HG03575 (cell line): Measurements from ENCODE around the gene PHLPP1.

Source experiments
- ATAC-seq: cut with Tn5 transposase; IDR thresholded peaks from one replicate; pipeline ENCODE4 v1.9.1; 2021; ENCODE audit not compliant: unreplicated experiment, insufficient number of reproducible peaks, low FRiP score; ENCODE audit errors: extremely low read depth

Gene PHLPP1

DNA sequence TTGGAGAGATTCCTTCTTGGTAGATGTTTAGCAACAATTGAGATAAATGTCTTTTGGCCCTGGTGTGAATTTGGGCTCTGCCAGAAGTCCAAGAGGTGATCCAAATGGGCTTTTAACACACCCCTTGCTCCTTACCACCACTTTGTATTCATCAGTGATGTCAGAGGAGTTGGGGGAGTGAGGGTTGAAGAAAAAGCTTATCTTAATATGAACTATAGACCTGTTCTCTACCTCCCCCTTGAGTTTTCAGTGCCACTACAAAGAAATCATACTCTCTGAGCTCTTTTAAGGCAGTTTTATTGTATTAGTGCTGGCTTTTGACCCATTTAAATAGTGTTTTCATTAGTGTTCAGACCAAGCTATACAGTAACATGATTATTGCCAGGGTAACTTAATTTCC, 229.1 kb downstream of the PHLPP1 start:
- no peak for ATAC-seq

DNA sequence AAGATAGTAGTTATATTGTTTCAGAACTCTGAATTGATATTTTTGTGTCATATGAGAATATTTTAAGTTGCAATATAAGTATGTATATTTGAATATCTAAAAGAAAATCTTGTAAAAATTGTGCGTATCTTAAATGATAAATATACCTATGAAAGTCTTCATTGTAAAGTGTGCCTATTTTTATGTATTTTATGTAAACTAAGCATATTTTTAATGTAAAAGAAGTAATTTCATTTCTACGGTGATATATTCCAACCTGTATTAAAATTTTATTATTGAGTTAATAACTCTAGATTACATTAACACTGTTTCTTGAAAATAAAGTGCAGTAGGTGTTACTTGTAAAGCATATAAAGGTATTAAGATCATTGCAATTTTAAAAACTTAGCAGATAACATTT, 233.4 kb downstream of the PHLPP1 start:
- ATAC-seq: no peak

DNA sequence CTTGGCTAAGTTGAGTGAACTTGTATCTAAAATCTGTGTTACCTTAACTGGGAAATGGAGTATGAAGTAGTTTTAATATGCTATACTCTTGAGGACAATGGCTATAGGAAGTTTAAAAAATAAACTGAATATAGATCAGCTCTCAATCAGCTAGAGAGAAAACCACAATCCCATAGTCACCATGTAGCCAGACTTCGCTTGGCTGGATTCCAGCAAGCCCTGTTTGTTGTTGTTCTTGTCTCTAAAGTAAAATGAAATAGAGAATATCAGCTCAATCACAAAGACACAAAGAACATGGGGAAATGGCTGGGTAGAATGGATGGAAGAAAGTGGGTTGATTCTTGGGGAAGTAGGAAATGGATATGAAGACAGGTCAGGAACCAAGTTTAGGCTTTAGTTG, 234.9 kb downstream of the PHLPP1 start:
- no peak for ATAC-seq

DNA sequence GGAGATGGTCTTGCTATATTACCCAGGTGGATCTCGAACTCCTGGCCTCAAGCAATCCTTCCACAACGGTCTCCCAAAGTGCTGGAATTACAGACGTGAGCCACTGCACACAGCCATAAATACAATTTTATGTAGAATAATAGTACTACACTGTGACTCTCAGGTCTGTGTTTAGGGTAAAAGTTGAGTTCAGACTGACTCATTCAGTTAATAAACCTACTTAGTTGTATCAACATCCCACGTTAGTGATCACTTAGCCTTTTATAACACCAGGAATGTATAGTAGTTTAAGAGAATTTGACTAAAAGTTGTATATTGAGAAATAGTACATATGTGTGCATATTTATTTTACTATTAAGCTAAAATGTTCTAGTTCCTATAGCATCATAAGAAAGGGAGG, 237.5 kb downstream of the PHLPP1 start:
- no peak for ATAC-seq

DNA sequence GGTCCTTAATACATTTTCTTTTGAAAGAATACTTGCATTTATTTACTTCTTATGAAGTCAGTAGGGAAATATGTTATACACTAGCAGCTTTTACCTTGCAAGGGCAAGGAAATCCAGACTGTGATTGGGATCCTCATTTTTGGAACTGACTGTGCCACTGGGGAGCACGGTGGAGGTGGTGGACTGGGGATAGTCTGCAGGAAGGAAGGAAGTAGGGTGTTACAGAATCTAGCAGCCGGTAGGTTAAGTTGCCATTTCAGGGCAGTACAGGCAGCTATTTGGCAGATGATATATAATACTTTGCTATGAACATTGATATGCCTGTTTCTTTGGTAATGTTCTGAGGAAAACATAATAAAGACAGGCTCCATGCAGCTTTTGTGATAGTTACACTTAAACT, 238.3 kb downstream of the PHLPP1 start:
- ATAC-seq: no peak

DNA sequence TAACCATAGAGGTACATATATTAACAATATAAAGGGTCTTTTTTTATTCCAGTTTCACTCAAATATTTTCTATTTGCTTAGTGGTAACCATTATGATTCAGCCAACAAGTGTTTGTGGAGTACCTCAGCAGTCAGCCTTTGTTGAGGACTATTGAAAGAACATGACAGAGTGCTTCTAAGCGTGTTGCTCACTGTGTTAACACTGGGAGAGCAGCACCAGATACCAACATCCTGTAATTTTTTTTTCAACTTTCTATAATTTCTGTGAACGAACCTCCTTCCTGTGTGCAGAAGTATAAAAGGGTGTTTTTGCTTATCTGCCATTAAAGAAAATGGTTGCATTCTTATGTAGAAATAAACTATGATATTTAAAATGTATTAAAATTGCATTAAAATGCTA, 239.0 kb downstream of the PHLPP1 start:
- ATAC-seq: no peak

DNA sequence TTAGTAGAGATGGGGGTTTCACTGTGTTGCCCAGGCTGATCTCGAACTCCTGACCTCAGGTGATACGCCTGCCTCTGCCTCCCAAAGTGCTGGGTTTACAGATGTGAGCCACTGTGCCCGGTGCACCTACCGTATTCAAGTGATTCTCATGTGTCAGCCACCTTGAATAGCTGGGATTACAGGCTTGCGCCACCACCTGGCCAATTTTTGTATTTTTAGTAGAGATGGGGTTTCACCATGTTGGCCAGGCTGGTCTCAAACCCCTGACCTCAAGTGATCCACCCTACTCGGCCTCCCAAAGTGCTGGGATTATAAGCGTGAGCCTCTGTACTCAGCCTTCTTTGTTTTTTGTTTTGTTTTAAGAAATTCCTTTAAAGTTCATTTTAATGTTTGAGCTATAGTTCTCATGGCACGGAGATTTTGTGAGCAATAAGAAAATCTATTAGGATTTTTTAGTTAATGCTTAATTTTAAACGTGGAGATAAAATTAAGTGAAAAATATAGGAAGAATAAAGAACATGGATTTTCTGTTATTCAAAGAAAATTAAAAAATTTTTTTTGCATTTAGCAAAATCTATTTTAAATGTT, 242.6 kb downstream of the PHLPP1 start:
- ATAC-seq: no peak

DNA sequence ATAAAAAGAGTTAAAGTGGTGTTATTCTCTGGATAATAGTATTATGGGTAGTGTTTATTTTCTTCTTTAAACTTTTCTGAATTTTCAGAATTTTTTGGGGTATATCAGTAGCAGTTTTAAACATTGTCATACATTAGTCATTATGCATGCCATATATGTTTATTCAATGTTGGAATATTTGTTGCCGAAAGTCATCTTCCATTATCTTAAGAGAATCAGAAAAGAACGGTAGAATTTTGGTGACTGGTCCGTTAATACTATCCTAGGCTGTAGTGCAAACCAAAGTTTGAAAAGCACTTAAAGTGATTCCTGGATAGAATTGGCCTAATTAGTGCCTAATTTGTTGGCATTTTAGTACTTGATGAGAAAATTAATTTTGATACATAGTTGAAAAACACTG, 244.1 kb downstream of the PHLPP1 start:
- ATAC-seq: no peak

DNA sequence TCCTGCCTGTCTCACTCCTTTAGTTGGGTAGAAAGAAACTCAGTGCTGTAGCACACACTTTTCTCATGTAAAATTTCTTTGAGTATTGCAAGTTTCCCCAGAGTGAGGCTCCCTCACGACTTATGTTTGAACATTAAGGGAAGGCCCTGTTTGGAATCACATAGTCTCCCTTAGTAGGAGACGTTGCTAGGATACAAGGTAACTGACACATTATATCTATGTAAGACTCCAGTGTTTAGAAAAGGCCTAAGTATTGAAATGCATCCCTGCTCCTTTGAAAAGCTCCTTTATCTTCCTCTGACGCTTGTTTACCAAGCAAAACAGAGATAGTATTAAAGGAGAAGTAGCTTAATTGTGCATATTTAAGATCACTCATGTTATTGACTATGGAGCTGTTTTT, 248.2 kb downstream of the PHLPP1 start:
- ATAC-seq: no peak

DNA sequence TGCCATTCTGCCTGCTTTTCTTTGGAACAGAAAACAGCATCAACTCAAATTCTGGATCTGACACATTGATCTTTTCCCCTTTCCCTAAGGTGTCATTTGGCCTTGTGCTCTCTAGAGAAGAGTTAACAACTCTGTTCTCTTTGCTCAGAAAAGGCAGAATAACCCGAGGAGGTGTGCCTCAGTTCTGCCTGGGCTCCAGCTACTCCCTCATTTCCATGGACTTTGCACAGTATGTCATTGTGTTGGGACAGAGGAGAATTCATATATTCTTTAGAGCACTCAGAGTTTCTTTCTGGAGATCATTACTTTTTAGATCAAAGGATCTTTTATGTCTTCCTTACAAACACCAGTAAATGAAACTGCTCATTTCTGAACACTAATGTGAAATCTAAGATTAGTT, 249.1 kb downstream of the PHLPP1 start:
- ATAC-seq: no peak

DNA sequence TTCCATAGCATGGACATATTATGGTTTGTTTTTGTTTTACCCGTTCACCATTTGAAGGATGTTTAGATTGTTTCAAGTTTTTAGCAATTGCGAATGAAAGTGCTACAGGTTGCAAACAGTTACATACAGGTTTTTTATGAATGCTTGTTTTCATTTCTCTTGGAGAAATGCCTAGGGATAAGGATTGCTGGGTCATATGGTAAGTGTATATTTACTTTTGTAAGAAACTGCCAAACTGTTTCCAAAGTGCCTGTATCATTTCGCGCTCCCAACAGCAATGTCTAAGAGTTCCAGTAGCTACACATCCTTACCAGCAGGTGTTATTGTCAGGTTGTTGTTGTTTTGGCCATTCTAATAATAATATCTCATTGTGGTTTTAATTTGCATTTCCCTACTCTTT, 251.7 kb downstream of the PHLPP1 start:
- no peak for ATAC-seq

DNA sequence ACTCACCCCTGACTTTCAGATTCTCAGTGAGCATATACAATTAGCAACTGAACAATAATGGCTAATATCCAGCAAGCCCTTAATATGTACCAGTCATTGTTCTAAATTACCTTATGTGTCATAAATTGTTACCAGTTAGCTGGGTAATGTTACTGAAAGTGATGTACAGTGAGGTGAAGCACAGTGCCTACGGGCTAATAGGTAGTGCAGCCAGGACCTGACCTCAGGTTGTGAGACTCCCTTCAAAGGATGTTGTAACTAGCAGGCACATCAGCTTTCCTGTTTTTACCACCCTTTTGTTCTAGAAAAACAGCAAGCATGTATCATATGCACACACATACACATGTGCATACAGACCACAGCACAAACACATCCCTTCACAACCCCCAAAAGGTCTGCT, 258.3 kb downstream of the PHLPP1 start:
- no peak for ATAC-seq

DNA sequence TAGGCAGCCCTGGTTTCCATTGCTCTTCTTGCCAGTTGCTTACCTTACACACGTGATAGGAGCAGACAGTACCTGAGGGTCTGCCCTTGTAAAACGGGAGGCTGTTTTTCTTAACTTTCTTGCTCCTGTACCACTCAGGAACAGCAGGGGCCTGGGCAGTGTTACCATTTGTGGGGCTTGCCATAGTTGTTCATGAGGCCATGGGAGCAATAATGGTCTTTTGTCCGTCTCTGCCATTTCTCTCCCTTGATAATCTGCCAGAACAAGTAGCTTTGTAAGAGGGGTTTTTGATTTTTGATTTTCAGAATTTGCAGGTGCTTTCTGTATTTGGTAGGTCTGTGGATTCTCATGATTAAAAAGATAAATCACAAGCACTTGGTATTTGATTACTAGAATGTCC, 259.0 kb downstream of the PHLPP1 start:
- ATAC-seq: no peak

DNA sequence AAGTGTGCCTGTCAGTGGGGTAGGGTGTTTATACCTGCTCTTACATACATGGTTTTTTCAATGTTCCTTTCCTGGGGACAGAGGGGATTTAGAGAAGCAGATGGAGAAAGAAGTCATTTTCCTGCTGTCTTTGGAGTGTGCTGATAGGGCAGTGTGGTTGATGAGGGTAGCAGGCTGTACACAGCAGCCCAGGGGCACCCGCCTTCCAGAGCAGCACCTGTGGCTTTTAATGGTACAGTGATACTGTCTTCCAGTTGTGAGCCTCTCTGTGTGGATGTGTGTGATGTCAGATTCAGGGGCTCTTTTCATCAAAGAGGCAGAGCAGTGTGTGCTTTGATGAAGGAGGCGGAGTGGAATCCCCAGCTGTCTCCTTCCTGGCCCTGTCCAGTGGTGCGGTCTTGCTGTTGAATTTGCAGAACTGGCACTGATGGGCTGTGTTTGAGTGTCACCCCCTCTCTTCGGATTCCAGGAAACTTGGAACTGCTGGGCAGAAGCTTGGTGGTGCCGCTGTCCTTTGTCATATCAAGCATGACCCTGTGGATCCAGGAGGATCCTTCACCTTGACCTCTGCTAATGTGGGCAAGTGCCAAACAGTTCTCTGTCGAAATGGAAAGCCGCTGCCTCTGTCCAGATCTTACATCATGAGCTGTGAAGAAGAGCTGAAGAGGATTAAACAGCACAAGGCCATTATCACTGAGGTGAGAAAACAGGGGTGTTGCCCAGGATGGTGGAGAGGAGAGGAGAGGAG, 259.8 kb downstream of the PHLPP1 start:
- ATAC-seq: no peak

DNA sequence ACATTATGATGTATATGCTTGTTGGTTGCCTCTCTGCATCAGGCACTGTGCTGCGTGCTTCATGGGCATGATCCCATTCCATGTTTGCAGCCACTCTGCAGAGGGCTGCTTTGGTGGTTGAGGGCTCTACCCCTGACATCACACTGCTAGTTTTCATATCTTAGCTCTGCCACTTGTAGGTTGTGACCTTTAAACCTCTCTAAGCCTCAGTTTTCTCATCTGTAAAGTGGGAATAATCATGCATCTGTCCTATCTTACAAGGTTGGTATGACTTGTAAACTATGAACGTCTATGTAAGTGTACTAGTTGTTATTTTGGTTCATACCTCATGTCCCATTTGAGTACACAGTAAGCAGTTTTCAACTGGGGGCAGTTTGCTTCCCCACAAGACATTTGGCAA, 260.4 kb downstream of the PHLPP1 start:
- ATAC-seq: no peak

DNA sequence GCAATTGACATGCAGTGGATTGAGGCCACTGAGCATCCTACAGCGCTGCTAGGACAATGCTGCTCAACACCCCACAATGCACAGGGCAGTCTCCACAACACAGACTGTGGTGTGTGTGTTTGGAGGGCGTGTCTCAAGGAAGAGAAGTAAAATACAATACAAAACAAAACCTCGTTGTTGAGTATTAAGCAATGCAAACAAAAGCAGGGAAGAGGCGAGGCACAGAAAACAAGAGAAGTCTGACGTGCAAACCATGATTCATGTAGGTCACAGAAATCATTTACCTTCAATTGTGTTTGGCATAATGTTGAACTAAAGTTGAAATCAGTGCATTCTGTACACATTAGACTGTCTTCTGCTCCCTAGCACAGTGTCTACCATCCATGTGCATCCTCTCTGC, 260.9 kb downstream of the PHLPP1 start:
- no peak for ATAC-seq

DNA sequence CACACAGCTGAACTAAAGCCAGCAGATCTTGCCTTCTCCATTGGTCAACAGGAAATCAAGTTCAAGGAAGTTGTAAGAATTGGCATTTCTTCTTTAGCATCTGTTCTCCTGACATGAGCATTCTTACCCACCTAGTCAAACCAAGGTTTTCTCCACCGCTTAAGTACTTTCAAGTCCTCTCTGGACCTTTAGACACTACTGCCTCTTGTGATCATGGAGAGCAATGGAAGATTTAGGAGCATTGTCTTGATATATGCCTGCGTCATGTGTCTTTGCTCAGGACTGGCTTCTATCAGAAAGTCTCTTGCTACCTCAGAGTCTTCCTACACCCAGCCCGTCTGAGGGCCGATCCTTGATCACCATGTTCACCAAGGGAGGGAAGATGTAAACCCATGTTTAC, 262.2 kb downstream of the PHLPP1 start:
- ATAC-seq: no peak

DNA sequence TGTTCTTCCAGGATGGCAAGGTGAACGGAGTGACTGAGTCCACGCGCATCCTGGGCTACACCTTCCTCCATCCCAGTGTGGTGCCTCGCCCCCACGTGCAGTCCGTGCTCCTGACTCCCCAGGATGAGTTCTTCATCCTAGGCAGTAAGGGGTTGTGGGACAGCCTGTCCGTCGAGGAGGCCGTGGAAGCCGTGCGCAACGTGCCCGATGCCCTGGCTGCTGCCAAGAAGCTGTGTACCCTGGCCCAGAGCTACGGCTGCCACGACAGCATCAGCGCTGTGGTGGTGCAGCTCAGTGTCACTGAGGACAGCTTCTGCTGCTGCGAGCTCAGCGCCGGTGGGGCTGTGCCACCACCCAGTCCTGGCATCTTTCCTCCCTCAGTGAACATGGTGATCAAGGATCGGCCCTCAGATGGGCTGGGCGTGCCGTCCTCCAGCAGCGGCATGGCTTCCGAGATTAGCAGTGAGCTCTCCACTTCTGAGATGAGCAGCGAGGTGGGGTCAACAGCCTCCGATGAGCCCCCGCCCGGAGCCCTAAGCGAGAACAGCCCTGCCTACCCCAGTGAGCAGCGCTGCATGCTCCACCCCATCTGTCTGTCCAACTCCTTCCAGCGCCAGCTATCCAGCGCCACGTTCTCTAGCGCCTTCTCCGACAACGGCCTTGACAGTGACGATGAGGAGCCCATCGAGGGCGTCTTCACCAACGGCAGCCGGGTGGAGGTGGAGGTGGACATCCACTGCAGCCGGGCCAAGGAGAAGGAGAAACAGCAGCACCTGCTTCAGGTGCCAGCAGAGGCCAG, 263.1 kb downstream of the PHLPP1 start:
- ATAC-seq: no peak

DNA sequence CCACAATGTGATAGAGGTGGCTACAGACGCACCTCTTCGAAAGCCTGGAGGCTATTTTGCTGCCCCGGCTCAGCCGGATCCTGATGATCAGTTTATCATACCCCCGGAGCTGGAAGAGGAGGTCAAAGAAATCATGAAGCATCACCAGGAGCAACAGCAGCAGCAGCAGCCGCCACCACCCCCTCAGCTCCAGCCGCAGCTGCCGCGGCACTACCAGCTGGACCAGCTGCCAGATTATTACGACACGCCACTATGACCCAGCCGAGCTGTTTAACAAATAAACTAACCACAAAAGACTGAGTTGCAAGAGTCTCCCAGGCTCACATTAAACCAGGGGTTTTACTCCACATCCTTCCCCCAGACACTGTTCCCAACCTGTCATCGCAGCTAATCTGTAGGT, 263.8 kb downstream of the PHLPP1 start:
- no peak for ATAC-seq

DNA sequence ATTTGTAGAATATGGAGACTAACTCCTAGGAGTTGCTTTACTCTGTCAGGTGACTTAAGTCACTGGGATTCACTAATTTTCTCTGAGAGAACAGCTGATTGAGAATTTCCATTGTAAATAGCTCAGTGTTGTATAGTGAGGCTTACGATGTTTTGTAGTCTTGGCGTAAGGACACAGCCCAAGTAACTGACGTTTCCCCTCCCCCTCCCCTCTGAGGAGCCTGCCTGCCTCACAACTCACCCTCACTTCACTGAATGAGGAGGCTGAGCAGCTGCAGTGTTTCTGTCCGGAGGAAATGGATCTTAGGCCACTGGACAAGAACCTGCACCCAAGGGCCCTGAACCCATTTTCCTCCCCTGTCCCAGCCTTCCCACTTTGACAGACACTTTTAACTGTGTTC, 264.6 kb downstream of the PHLPP1 start:
- ATAC-seq: no peak
